ENCODE results near the gene HOXD9.

Gene HOXD9

GRCh38 chr2:176084611-176085119, 37.9 kb upstream of the HOXD9 start:
- no peak overlapping the region for H3K4me3 ChIP-seq (ENCODE audit: low read depth, low read length)
- DNase-seq (ENCODE audit: low read depth, low spot score), result no peak
- TF ChIP-seq CTCF (IDR thresholded peaks at IDR 0.05; ENCODE audit: insufficient read depth, low read length, missing control alignments), result no peak
- ChIA-PET POLR2A (interaction anchor here (0.6 kb wide), 1 partner anchor 74 kb away, joined by 3 read pairs; no protein-coding TSS in a partner anchor), CTCF (interaction anchor here (0.9 to 7.9 kb wide), 7 partner anchors 11 to 833 kb away, joined by 3 to 115 read pairs (median 7); no protein-coding TSS in a partner anchor)

GRCh38 chr2:176085120-176085788, 37.3 kb upstream of the HOXD9 start:
- CTCF ChIA-PET, result interaction anchor here (0.8 to 7.9 kb wide), 13 partner anchors 7 to 834 kb away, joined by 3 to 115 read pairs (median 4); no protein-coding TSS in a partner anchor
- TF ChIP-seq CTCF (IDR thresholded peaks at IDR 0.05; ENCODE audit: insufficient read depth, low read length, missing control alignments), result no peak
- no peak overlapping the region for H3K4me3 ChIP-seq (ENCODE audit: low read depth, low read length)
- POLR2A ChIA-PET, result interaction anchor here (0.6 kb wide), 1 partner anchor 75 kb away, joined by 3 read pairs; no protein-coding TSS in a partner anchor
- DNase-seq (ENCODE audit: low read depth, low spot score), result no peak

GRCh38 chr2:176085861-176086771, 36.4 kb upstream of the HOXD9 start:
- no peak for DNase-seq (ENCODE audit: low read depth, low spot score)
- no peak overlapping the region for H3K4me3 ChIP-seq (ENCODE audit: low read depth, low read length)
- ChIA-PET POLR2A (no interaction called here), CTCF (interaction anchor here (0.8 to 7.9 kb wide), 17 partner anchors 8 to 835 kb away, joined by 3 to 115 read pairs (median 4); no protein-coding TSS in a partner anchor)
- TF ChIP-seq CTCF (IDR thresholded peaks at IDR 0.05; ENCODE audit: insufficient read depth, low read length, missing control alignments), result peak; percentile 47

- POLR2A ChIA-PET, result no interaction called here
- TF ChIP-seq CTCF (IDR thresholded peaks at IDR 0.05; ENCODE audit: insufficient read depth, low read length, missing control alignments), result no peak
- CTCF ChIA-PET, result interaction anchor here (0.6 to 3.6 kb wide), 19 partner anchors 8 to 836 kb away, joined by 3 to 55 read pairs (median 5); no protein-coding TSS in a partner anchor
- no peak for DNase-seq (ENCODE audit: low read depth, low spot score)
- no peak overlapping the region; the same call in 1 of the 2 replicates for H3K4me3 ChIP-seq (ENCODE audit: low read depth, low read length)
Measured at GRCh38 chr2:176087330-176088047, 35.0 kb upstream of the HOXD9 start.

- peak; percentile 90 for TF ChIP-seq CTCF (IDR thresholded peaks at IDR 0.05; ENCODE audit: insufficient read depth, low read length, missing control alignments)
- ChIA-PET POLR2A (no interaction called here), CTCF (interaction anchor here (0.6 to 3.6 kb wide), 19 partner anchors 8 to 839 kb away, joined by 3 to 55 read pairs (median 5); no protein-coding TSS in a partner anchor)
- peak overlapping the region; percentile 36 for H3K4me3 ChIP-seq (ENCODE audit: low read depth, low read length)
- no peak for DNase-seq (ENCODE audit: low read depth, low spot score)
Measured at GRCh38 chr2:176088048-176088936, 34.2 kb upstream of the HOXD9 start.

Data from AG04449 (cell line).